WTC11 (cell line): ENCODE results near the gene ITPKC. TPM values are rescaled to one million over a fixed set of nuclear protein-coding genes. Genes with fewer than 3 reads are reported as not detected.
A peak's percentile ranks its signal among the peaks of the same experiment; 100 is the strongest.

ENCODE experiments used
- ATAC-seq: fragments of 200-7000 bp; cut with Tn5 transposase; 2 replicates; pipeline ENCODE4 v1.10.0; 2021; ENCODE audit warnings: mild to moderate bottlenecking, moderate library complexity
- CTCF ChIA-PET: fragments of 300-600 bp; sonication (Branson Sonifier 250); formaldehyde crosslinking; loops from one replicate; lab custom pipeline; 2021; ENCODE audit warnings: antibody characterized with exemption; lab: Charles Lee
- POLR2A ChIA-PET: fragments of 350-600 bp; sonication (Branson Sonifier 250); formaldehyde crosslinking; loops from one replicate; lab custom pipeline; 2021; ENCODE audit warnings: antibody characterized with exemption; lab: Charles Lee
- DNase-seq: peaks from one replicate; pipeline ENCODE4 v3.0.0; 2021; ENCODE audit warnings: low spot score
- H3K27ac Mint-ChIP-seq: 2 replicates; pipeline ENCODE4 v1.8.0; 2021; ENCODE audit warnings: mixed read lengths
- H3K27me3 Mint-ChIP-seq: 2 replicates; pipeline ENCODE4 v1.8.0; 2021; ENCODE audit warnings: low read depth, mild to moderate bottlenecking, moderate library complexity, mixed read lengths
- H3K36me3 Mint-ChIP-seq: 2 replicates; pipeline ENCODE4 v1.8.0; 2021; ENCODE audit warnings: mixed read lengths
- H3K4me1 Mint-ChIP-seq: 2 replicates; pipeline ENCODE4 v1.8.0; 2022; ENCODE audit warnings: mixed read lengths
- H3K4me3 Mint-ChIP-seq: 2 replicates; pipeline ENCODE4 v1.8.0; 2021; ENCODE audit warnings: mild to moderate bottlenecking, moderate library complexity, mixed read lengths
- H3K9me3 Mint-ChIP-seq: 2 replicates; pipeline ENCODE4 v1.8.0; 2021; ENCODE audit warnings: mixed read lengths
- AFF4 ChIP-seq: sonication (generic); formaldehyde crosslinking; IDR thresholded peaks from 2 replicates; pipeline ENCODE4 v1.8.1; 2023; ENCODE audit warnings: mild to moderate bottlenecking, missing genetic modification reagents, borderline replicate concordance
- ARID4B ChIP-seq: sonication (generic); formaldehyde crosslinking; IDR thresholded peaks from 2 replicates; pipeline ENCODE4 v1.8.0; 2023; ENCODE audit warnings: missing genetic modification reagents, mild to moderate bottlenecking, borderline replicate concordance
- CTCF ChIP-seq: fragments of 200-600 bp; IDR thresholded peaks from 2 replicates; pipeline ENCODE4 v1.8.0; 2022; ENCODE audit warnings: antibody characterized with exemption
- IRF2 ChIP-seq: sonication (generic); formaldehyde crosslinking; IDR thresholded peaks from 2 replicates; pipeline ENCODE4 v1.8.0; 2022; ENCODE audit warnings: low read depth, missing genetic modification reagents, borderline replicate concordance
- JAZF1 ChIP-seq: fragments of 250-450 bp; sonication (Bioruptor Pico); IDR thresholded peaks from 2 replicates; pipeline ENCODE4 v1.9.0; 2021; ENCODE audit warnings: moderate library complexity, mild to moderate bottlenecking, inconsistent platforms
- JUN ChIP-seq: sonication (generic); formaldehyde crosslinking; IDR thresholded peaks from 2 replicates; pipeline ENCODE4 v1.8.0; 2023; ENCODE audit warnings: mild to moderate bottlenecking, missing genetic modification reagents
- MYBL2 ChIP-seq: sonication (generic); formaldehyde crosslinking; IDR thresholded peaks from 2 replicates; pipeline ENCODE4 v1.8.1; 2023; ENCODE audit warnings: mild to moderate bottlenecking, moderate library complexity, missing genetic modification reagents
- NFATC4 ChIP-seq: fragments of 250-450 bp; sonication (Bioruptor Pico); IDR thresholded peaks from 2 replicates; pipeline ENCODE4 v1.9.0; 2021; ENCODE audit warnings: mild to moderate bottlenecking
- PRRX2 ChIP-seq: fragments of 250-450 bp; sonication (Bioruptor Pico); IDR thresholded peaks from 2 replicates; pipeline ENCODE4 v1.8.0; 2021; ENCODE audit warnings: mild to moderate bottlenecking
- RELA ChIP-seq: sonication (generic); formaldehyde crosslinking; IDR thresholded peaks from 2 replicates; pipeline ENCODE4 v1.8.1; 2022; ENCODE audit warnings: missing genetic modification reagents, mild to moderate bottlenecking, borderline replicate concordance
- TEAD1 ChIP-seq: sonication (generic); formaldehyde crosslinking; IDR thresholded peaks from 2 replicates; pipeline ENCODE4 v1.8.0; 2022; ENCODE audit warnings: mild to moderate bottlenecking, missing genetic modification reagents
- TP53 ChIP-seq: sonication (generic); formaldehyde crosslinking; IDR thresholded peaks from 2 replicates; pipeline ENCODE4 v1.8.1; 2023; ENCODE audit warnings: mild to moderate bottlenecking, missing genetic modification reagents
- ZBTB21 ChIP-seq: sonication (generic); formaldehyde crosslinking; IDR thresholded peaks from 2 replicates; pipeline ENCODE4 v1.8.1; 2023; ENCODE audit warnings: mild to moderate bottlenecking, missing genetic modification reagents, borderline replicate concordance
- ZNF532 ChIP-seq: fragments of 250-450 bp; sonication (Bioruptor Pico); IDR thresholded peaks from 2 replicates; pipeline ENCODE4 v1.9.0; 2021; ENCODE audit warnings: mild to moderate bottlenecking, borderline replicate concordance
- ZSCAN18 ChIP-seq: fragments of 250-450 bp; sonication (Bioruptor Pico); IDR thresholded peaks from 2 replicates; pipeline ENCODE4 v2.1.2; 2022; ENCODE audit warnings: mild to moderate bottlenecking, moderate library complexity
- total RNA-seq: library from RNA; stranded (reverse); gene quantifications from 3 replicates; pipeline ENCODE4 v1.2.3, GENCODE V29; 2021

ITPKC gene
- total RNA-seq, 1 experiment from 2014 or later: 13.8 TPM

GRCh38 chr19:40688309-40688708 lies 28.6 kb upstream of the ITPKC start:
- Mint-ChIP-seq H3K27me3 (no peaks in the 10 kb centered on the region), H3K27ac (no peak overlapping the region), H3K36me3 (peaks cover 18% of the 10 kb centered on the region), H3K4me1 (peaks cover 6% of the 10 kb centered on the region), H3K9me3 (no peaks in the 10 kb centered on the region), H3K4me3 (no peak overlapping the region)
- no peak for TF ChIP-seq TP53 (CRISPR knock-in tag)
- TF ChIP-seq JAZF1 (CRISPR knock-in tag): no peak
- no peak for TF ChIP-seq ZSCAN18 (CRISPR knock-in tag)
- no peak for TF ChIP-seq ARID4B (CRISPR knock-in tag)
- no peak for TF ChIP-seq RELA (CRISPR knock-in tag)
- no peak for TF ChIP-seq JUN
- TF ChIP-seq NFATC4 (CRISPR knock-in tag): no peak
- no peak for TF ChIP-seq TEAD1
- TF ChIP-seq AFF4 (CRISPR knock-in tag): no peak
- no peak for TF ChIP-seq MYBL2
- no peak for TF ChIP-seq ZBTB21 (CRISPR knock-in tag)
- TF ChIP-seq PRRX2 (CRISPR knock-in tag): no peak
- ChIA-PET POLR2A (no interaction called here), CTCF (no interaction called here)
- ATAC-seq: no peak
- no peak for DNase-seq

GRCh38 chr19:40688987-40689338 lies 27.9 kb upstream of the ITPKC start:
- Mint-ChIP-seq H3K4me3 (no peak overlapping the region), H3K9me3 (no peaks in the 10 kb centered on the region), H3K4me1 (peaks cover 6% of the 10 kb centered on the region), H3K27ac (no peak overlapping the region), H3K27me3 (no peaks in the 10 kb centered on the region)
- no peak for DNase-seq
- TF ChIP-seq IRF2: no peak
- TF ChIP-seq, all 79 proteins: peak for 0
- no peak for ATAC-seq
- H3K36me3 Mint-ChIP-seq: peaks cover 19% of the 10 kb centered on the region
- ChIA-PET POLR2A (no interaction called here), CTCF (no interaction called here)

GRCh38 chr19:40689339-40690049 lies 27.4 kb upstream of the ITPKC start:
- Mint-ChIP-seq H3K4me1 (peaks cover 6% of the 10 kb centered on the region), H3K4me3 (no peak overlapping the region), H3K27ac (no peak overlapping the region), H3K36me3 (peaks cover 22% of the 10 kb centered on the region), H3K9me3 (no peaks in the 10 kb centered on the region), H3K27me3 (no peaks in the 10 kb centered on the region)
- ATAC-seq: peak; percentile 1; the same call in 1 of the 2 replicates
- ChIA-PET POLR2A (no interaction called here), CTCF (no interaction called here)
- peak; percentile 32 for DNase-seq
- TF ChIP-seq CTCF: no peak
- TF ChIP-seq ZNF532 (CRISPR knock-in tag): no peak
